HG03064 (cell line): ENCODE data around the gene SLC9A2.

Experiments used
- ATAC-seq: cut with Tn5 transposase; IDR thresholded peaks from one replicate; pipeline ENCODE4 v1.9.1; 2021; ENCODE audit warnings: low read depth; ENCODE audit not compliant: unreplicated experiment

The SLC9A2 gene

DNA sequence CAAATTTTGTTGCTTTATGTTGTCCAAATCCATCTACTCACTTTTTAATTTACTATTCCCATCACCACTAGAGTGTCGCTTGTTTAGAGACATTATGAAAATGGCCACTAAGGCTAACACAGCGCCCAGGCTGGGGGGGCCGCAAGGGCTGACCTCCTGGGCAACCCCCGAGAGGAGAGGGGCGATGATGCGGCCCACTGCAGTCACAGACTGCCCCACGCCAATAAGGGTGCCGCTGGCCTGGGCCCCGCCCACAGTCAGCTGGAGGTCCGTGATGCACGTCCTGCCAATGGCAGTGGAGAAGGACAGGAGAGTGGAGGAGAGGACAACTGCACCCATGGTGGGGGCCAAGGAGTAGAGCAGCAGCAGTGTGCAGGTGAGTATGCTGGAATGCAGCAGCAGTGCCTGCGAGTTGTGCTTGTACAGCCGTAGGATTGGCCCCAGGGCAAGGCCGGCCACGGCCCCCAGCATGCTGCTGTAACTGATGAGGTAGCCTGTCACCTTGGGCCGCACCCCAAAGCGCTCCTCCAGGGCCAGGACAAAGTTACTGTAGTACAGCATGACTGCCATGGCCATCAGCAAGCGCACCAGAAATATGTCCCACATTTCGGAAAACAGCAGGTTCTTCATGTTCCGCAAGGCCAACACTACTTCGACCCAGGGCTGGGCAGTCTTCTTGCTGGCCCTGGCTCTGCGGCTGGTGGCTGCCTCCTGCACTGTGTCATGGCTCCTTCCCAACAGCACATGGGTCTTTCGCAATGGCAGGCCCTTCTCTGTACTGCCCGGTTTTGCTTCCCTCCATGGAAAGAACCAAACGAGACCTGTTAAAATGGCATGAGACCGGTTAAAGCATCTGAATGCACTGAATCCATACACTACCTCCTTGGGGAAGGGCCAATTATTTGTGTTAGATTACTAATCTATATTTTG is 99.3 kb downstream of the SLC9A2 start:
- no peak for ATAC-seq

DNA sequence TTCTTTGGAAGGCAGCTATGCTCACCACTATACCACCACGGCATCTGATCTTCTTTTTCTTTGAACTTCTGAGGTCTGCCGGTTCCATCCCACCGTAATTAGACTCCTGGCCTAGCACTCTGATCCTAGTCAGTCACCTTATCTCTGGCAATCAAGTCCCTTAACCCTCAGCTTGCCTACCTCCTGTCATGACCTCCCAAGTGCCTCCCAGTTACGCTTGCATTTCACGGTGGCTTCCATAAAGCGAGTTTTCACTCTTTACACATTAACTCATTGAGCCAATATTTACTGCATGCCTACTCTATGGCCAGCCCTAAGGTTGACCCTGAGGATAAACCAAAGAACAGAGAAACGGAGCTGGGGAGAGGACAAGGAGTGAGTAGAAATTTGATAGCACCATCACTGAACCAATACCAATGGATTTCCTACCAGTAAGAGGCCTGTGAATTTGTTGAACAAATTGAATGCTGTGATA is 104.7 kb downstream of the SLC9A2 start:
- ATAC-seq = no peak

DNA sequence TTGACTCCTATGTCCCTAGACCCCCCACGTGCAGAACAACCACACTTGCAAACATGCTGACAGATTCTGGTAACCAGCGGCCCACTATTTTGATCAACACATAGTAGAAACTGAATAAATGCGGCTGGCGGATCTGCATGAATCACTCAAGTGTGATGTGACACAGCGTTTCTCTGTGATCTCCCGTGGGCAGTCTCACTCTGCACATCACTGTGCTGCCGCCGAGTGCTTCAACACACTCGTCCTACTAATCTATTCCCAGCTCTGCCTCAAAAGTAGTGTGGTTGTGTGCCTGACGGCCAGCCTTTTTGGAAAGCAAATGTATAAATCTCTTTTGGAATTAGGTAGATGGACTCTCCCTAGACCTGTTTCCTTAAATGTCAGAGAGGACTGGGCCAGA is 105.2 kb downstream of the SLC9A2 start:
- ATAC-seq = no peak

GRCh38 chr2:102726128-102727087 is 107.1 kb downstream of the SLC9A2 start:
- no peak for ATAC-seq

DNA sequence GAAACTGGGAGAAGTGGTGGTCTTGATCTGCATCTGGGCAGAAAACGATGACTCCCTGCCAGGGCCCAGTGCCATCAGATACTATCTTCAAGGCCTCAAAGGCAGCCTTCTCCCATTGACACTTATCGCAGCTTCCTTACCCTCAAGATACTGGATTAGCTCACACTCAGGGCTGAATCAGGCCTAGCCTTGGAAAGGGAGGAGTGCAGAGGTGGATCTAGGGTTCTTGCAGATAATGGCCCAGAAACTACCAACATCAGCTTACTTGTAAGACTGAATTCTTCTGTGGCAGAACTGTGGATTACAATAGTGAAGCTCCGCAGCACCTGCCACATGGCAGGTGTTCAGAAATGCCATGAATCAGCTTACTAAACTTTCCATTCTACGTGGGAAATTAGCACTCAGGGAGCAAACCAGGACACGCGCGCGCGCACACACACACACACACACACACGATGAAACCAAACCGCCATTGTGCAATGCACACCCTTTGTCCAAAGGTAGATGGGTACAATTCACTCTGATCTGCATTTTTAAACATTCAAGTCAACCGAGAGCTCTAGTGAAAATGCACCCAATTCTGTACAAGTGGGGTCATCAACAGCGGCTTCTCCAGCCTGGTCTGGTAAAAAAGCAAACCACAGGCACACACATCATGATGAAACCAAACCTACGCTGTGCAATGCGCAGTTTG is 116.2 kb downstream of the SLC9A2 start:
- ATAC-seq = no peak

DNA sequence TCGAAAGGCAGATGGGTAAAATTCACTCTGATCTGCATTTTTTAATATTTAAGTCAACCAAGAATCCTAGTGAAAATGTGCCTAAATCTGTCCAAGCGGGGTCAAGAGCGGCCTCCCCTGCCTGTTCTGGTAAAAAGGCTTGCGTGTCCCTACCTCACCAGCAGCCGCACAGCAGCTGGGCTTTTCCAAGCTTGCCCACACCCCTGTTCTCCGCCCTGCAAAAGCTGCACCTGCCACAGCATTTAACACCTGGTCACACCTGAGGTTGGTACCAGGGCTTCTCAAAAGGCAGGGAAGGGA is 116.7 kb downstream of the SLC9A2 start:
- peak; percentile 6 for ATAC-seq

DNA sequence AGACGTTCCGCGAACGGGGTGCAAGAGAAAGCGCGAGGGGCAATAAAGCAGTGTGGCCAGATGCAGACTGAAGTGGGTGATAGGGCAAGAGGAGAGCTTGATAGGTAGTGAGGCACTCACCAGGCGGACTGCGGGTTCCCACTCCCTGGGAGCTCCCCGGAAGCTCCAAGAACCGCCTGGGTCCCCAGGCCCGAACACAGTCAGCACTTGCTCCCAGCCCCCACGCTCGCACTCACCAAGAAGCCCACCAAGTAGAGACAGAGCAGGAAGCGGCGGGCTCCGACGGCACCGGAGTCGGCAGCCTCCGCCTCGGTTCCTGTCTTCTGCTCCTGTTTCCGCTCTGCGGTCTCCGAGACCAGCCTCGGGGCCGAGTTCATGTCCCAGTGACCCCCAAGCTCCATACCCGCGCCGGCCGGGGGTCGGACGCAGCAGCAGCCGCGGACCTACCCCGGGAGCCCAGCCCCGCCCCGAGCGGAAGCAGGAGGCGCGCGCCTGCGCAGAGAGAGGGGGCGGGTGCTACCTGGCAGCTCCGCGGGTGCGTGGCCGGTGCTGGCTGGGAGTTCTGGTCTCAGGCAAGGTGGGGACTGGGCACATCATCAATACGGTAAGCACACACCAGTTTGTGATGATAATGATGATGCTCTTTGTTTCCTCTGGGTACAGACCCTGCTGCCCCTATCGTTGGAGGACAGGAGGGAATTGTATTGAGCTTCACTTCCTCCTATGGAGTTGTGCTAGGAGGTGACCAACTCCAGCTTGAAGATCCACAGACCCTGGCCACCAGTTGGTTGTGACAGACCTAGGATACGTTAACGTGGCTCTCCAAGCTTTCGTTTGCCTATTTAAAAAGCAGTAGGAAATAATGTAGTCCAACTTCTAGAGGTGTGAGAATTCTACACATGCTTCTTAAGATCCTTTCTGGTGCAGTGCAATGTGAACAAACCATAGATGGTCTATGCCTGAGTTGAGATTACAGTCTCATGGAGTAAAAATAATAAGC is 117.4 kb downstream of the SLC9A2 start:
- ATAC-seq = peak; percentile 97

GRCh38 chr2:102737431-102737830 is 118.1 kb downstream of the SLC9A2 start:
- ATAC-seq = peak; percentile 31

- ATAC-seq = no peak
Measured at GRCh38 chr2:102743259-102743658, 123.9 kb downstream of the SLC9A2 start.

DNA sequence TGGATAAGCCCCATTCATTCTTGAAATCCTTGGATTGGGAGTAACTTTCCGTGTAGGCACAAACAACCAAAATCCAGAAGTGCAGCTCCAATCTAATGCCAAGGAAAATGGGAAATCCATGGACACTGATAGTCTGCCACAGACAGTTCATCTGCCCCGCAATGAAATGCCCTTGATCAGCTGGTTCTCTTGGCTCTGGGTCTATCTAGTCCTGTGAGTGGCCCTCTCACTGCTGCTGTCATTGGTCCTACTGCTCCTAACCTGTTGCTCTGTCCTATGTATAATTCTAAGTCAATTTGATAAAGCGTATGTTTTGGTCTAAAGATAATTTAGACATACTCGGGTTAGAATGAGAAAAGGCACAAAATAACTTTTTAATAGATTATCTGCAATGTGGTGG is 128.8 kb downstream of the SLC9A2 start:
- ATAC-seq = no peak

- no peak for ATAC-seq
Measured at GRCh38 chr2:102749938-102750337, 130.6 kb downstream of the SLC9A2 start.

- no peak for ATAC-seq
Measured at GRCh38 chr2:102753563-102754159, 134.3 kb downstream of the SLC9A2 start.

GRCh38 chr2:102754456-102755145 is 135.2 kb downstream of the SLC9A2 start:
- ATAC-seq = no peak

DNA sequence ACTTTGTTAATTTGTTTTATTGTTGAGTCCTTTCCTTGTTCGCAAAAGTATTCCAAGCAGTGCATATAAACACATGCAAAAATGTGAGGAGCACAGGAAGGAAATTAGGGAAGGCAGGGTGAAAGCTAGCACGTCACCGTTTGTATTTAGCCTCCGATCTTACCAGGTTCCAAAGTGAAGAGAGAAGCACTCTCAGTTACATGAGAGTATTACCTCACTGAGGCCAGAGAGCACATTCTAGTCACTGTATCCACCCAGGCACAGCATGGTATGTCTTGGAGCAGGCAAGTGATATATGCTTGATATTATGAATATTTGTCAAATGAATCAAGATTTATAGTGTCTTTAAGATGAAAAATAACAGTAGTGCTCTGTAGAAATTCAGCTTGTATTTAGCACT is 135.9 kb downstream of the SLC9A2 start:
- ATAC-seq = no peak

DNA sequence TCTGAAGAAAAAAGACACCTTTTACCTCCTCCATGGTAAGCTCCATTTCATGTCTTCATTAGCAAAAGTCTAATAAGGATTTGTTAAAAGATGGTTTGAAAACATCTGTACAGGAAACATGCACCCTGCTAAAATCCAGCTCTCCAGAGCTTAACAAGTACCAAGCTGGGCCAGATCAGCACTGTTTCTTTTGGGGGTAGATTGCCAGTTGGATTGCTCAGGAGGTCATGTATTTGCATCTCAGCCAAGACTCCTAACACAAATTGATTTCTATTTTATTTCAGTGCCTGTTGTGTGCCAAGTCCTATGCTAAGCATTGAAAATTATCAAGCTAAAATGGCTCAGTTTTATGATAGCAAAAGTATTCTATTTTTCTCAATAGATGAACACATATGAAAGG is 139.1 kb downstream of the SLC9A2 start:
- ATAC-seq = no peak
